ENCODE results near the gene PRMT5. TPM values are rescaled to one million over a fixed set of nuclear protein-coding genes. Genes with fewer than 3 reads are reported as not detected.
"Not testable (repeated sequence)": the region's sequence is repeated elsewhere in the genome, so short reads cannot be mapped to it uniquely, and the experiment has no call there.

PRMT5 gene
- total and polyA plus RNA-seq, 2 donors: 31.8 to 76.4 TPM

DNA sequence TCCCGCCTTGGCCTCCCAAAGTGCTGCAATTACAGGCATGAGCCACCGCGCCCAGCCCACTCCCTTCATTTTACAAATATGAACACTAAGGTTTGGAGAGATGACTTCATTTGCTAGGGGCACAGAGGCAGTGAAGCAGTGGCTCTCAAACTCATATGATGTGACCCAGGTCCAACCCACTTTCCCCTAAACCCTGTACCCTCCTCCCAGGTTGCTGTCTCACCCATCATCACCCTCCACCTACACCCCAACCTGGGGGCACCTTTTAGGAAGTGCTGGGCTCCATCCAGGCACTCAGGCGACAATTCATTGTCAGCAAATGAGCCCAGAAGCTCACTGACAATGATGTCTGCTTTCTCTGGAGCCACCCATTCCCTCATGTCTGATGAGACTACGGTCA, 5.4 kb downstream of the PRMT5 start:
- Histone ChIP-seq H3K9me3 (ENCODE audit: control insufficient read depth in 2 of 2, insufficient read depth in 1 of 2, low read length in 1 of 2) (no peaks in the 10 kb centered on the region), H3K27me3 (ENCODE audit: control insufficient read depth in 2 of 2, insufficient read depth in 1 of 2, low read length in 1 of 2) (no peaks in the 10 kb centered on the region), H3K36me3 (ENCODE audit: control insufficient read depth in 2 of 2, insufficient read depth in 2 of 2, low read length in 1 of 2) (peaks cover 27 to 65% of the 10 kb centered on the region in 2 donors), H3K4me3 (ENCODE audit: low read length in 2 of 2) (no peak overlapping the region), H3K4me1 (ENCODE audit: control insufficient read depth in 2 of 2, insufficient read depth in 2 of 2, low read length in 2 of 2) (peaks cover 14 to 22% of the 10 kb centered on the region in 2 donors), H3K27ac (ENCODE audit: low read depth in 1 of 2, low read length in 1 of 2) (no peak overlapping the region)
- over 99% methylated on average over 5 of the region's 5 CpGs for WGBS
- DNase-seq (ENCODE audit: low read depth in 6 of 9, low spot score in 9 of 9): no peak

DNA sequence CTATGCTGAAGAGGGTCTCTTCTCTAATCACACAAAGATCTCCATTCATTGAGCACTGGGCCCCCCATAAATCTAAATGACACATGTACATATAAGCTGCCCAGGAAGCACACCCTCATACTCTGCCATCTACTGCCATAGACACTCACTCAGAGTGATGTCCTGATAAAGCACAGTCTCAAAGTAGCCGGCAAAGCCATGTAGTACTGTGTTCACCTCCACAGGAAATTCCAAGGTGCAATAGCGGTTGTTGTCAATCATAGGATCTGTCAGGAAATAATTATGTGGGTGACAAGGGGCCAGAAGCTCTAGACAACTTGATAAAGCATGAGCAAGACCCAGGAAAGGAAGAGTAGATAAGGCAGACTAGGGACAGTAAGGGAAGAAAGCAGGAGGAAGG, 6.9 kb downstream of the PRMT5 start:
- peaks cover 27 to 63% of the 10 kb centered on the region in 2 donors for H3K36me3 ChIP-seq (ENCODE audit: control insufficient read depth in 2 of 2, insufficient read depth in 2 of 2, low read length in 1 of 2)
- H3K9me3 ChIP-seq (ENCODE audit: control insufficient read depth in 2 of 2, insufficient read depth in 1 of 2, low read length in 1 of 2): no peaks in the 10 kb centered on the region
- DNase-seq (ENCODE audit: low read depth in 6 of 9, low spot score in 9 of 9): no peak
- H3K27me3 ChIP-seq (ENCODE audit: control insufficient read depth in 2 of 2, insufficient read depth in 1 of 2, low read length in 1 of 2): no peaks in the 10 kb centered on the region
- WGBS: over 99% methylated on average over 2 of the region's 2 CpGs
- peaks cover 13 to 20% of the 10 kb centered on the region in 2 donors for H3K4me1 ChIP-seq (ENCODE audit: control insufficient read depth in 2 of 2, insufficient read depth in 2 of 2, low read length in 2 of 2)
- H3K4me3 ChIP-seq (ENCODE audit: low read length in 2 of 2): no peak overlapping the region
- no peak overlapping the region for H3K27ac ChIP-seq (ENCODE audit: low read depth in 1 of 2, low read length in 1 of 2)

DNA sequence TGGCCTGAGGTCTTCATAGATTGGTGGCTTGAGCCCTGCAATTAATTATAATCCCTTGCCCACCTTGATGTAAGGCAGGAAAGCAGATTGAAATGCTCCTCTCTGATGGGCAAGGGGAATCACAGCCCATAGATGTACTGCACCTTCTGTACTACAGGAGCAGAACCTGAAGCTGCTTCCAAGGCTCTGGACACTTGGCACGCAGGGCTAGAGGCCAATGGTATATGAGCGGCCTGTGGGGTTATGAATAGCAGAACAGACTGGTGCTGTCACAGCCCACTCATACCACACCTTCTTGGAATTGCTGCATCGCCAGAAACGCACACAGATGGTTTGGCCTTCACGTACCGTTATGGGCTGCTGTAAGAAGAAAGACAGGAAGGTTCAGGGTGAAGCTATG, 8.5 kb downstream of the PRMT5 start:
- Histone ChIP-seq H3K4me3 (ENCODE audit: low read length in 2 of 2) (no peak overlapping the region), H3K27me3 (ENCODE audit: control insufficient read depth in 2 of 2, insufficient read depth in 1 of 2, low read length in 1 of 2) (no peaks in the 10 kb centered on the region), H3K36me3 (ENCODE audit: control insufficient read depth in 2 of 2, insufficient read depth in 2 of 2, low read length in 1 of 2) (peaks cover 30 to 47% of the 10 kb centered on the region in 2 donors), H3K27ac (ENCODE audit: low read depth in 1 of 2, low read length in 1 of 2) (no peak overlapping the region), H3K9me3 (ENCODE audit: control insufficient read depth in 2 of 2, insufficient read depth in 1 of 2, low read length in 1 of 2) (no peaks in the 10 kb centered on the region), H3K4me1 (ENCODE audit: control insufficient read depth in 2 of 2, insufficient read depth in 2 of 2, low read length in 2 of 2) (peaks cover 13 to 19% of the 10 kb centered on the region in 2 donors)
- WGBS: 98% methylated on average over 6 of the region's 6 CpGs
- no peak for DNase-seq (ENCODE audit: low read depth in 6 of 9, low spot score in 9 of 9)

DNA sequence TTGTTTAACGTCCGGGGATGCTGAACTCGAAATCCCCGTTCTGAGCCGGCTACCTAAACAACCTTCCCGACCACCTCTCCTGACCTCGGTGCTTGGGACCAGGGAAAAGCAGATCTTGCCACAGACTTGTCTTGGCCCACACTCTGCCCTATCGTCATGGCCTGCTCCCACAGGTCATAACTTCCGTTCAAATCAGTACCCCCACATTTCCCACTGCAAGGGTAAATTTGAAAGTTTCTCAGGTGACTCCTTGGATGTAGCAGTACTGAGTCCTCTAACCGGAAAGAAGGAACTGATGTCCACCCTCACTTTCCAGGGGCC, 9.6 kb downstream of the PRMT5 start:
- Histone ChIP-seq H3K27ac (ENCODE audit: low read depth in 1 of 2, low read length in 1 of 2) (peak overlapping the region; percentile 88 to 92), H3K4me3 (ENCODE audit: low read length in 2 of 2) (peak overlapping the region; percentile 43 to 74), H3K27me3 (ENCODE audit: control insufficient read depth in 2 of 2, insufficient read depth in 1 of 2, low read length in 1 of 2) (no peaks in the 10 kb centered on the region), H3K4me1 (ENCODE audit: control insufficient read depth in 2 of 2, insufficient read depth in 2 of 2, low read length in 2 of 2) (peaks cover 13 to 19% of the 10 kb centered on the region in 2 donors), H3K9me3 (ENCODE audit: control insufficient read depth in 2 of 2, insufficient read depth in 1 of 2, low read length in 1 of 2) (no peaks in the 10 kb centered on the region), H3K36me3 (ENCODE audit: control insufficient read depth in 2 of 2, insufficient read depth in 2 of 2, low read length in 1 of 2) (peaks cover 28 to 44% of the 10 kb centered on the region in 2 donors)
- DNase-seq (ENCODE audit: low read depth in 6 of 9, low spot score in 9 of 9): no peak
- WGBS: 12% methylated on average over 10 of the region's 10 CpGs

DNA sequence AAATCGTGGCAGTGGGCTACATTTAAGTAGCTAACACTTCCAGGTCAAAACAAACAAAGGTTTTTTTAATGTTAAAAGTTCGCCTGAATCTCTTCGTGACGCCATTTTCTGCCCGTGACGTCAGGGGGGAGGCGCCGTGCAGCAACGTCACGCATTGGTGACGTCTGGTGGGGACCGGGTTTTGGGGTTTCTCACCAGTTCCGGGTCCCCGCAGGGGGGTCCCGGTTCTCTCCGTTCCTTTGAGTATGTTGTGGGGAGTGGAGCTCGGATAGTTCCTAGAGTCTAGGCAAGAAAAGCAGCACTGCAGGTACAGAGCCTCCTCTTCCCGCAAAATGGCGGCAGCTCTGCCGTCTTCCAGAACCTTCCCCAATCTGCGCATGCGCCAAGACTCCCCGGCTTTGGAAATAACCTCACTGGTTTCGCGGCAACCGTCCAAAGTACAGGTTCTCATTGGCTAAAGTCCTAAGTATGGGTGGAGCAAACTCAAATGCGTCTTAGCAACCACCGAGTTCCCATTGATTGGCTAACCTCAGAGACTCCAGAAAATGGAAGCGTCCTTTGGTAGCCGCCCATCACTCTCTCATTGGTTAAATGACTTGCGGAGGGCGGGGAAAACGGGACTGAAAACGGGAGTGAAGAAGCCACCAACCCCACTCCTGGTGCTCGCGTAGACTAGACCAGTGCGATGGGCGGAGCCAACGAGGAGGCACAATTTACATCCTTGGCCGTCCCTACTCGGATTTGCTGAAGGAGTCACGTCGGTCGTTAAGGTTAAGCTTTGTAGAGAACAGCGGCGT, 10.2 kb downstream of the PRMT5 start, which contains the start of gene RBM23:
Gene RBM23 (minus strand): TSS at position 346 of the 797 bp plus-strand sequence.
- no peaks in the 10 kb centered on the region for H3K9me3 ChIP-seq (ENCODE audit: control insufficient read depth in 2 of 2, insufficient read depth in 1 of 2, low read length in 1 of 2)
- H3K4me3 ChIP-seq (ENCODE audit: low read length in 2 of 2): peak within 1 kb of the TSS; percentile 74 to 89
- H3K27ac ChIP-seq (ENCODE audit: low read depth in 1 of 2, low read length in 1 of 2): peak within 1 kb of the TSS; percentile 98
- WGBS: under 1% methylated on average over 46 of the region's 46 CpGs
- H3K36me3 ChIP-seq (ENCODE audit: control insufficient read depth in 2 of 2, insufficient read depth in 2 of 2, low read length in 1 of 2): peaks cover 23 to 42% of the 10 kb centered on the region in 2 donors
- DNase-seq (ENCODE audit: low read depth in 6 of 9, low spot score in 9 of 9): peak; percentile 99 to 100 (median 100)
- H3K27me3 ChIP-seq (ENCODE audit: control insufficient read depth in 2 of 2, insufficient read depth in 1 of 2, low read length in 1 of 2): no peaks in the 10 kb centered on the region
- peaks cover 13 to 19% of the 10 kb centered on the region in 2 donors for H3K4me1 ChIP-seq (ENCODE audit: control insufficient read depth in 2 of 2, insufficient read depth in 2 of 2, low read length in 2 of 2)

DNA sequence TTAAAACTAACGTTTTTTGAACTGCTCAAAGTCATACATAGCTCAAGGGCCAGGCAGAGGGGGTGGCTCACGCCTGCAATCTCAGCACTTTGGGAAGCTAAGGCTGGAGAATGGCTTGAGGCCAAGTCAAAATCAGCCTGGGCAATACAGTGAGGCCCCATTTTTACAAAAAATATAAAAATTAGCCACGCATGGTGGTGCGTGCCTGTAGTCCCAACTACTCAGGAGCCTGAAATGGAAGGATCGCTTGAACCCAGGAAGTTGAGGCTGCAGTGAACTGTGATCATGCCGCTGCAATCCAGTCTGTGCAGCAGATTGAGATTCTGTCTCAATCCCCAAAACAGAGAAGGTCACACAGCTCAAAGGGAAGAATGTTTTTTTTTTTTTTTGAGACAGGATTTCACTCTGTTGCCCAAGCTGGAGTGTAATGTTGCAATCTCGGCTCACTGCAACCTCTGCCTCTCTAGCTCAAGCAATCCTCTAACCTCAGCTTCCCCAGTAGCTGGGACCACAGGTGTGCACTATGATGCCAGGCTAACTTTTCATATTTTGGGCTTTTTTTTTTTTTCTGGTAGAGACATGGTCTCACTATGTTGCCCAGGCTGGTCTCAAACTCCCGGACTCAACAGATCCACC, 13.2 kb downstream of the PRMT5 start:
- Histone ChIP-seq H3K27ac (ENCODE audit: low read depth in 1 of 2, low read length in 1 of 2) (no peak overlapping the region), H3K27me3 (ENCODE audit: control insufficient read depth in 2 of 2, insufficient read depth in 1 of 2, low read length in 1 of 2) (no peaks in the 10 kb centered on the region), H3K9me3 (ENCODE audit: control insufficient read depth in 2 of 2, insufficient read depth in 1 of 2, low read length in 1 of 2) (no peaks in the 10 kb centered on the region), H3K36me3 (ENCODE audit: control insufficient read depth in 2 of 2, insufficient read depth in 2 of 2, low read length in 1 of 2) (peaks cover 11 to 27% of the 10 kb centered on the region in 2 donors), H3K4me3 (ENCODE audit: low read length in 2 of 2) (no peak overlapping the region), H3K4me1 (ENCODE audit: control insufficient read depth in 2 of 2, insufficient read depth in 2 of 2, low read length in 2 of 2) (peaks cover 13 to 19% of the 10 kb centered on the region in 2 donors)
- 94% methylated on average over 8 of the region's 8 CpGs for WGBS
- no peak for DNase-seq (ENCODE audit: low read depth in 6 of 9, low spot score in 9 of 9)

DNA sequence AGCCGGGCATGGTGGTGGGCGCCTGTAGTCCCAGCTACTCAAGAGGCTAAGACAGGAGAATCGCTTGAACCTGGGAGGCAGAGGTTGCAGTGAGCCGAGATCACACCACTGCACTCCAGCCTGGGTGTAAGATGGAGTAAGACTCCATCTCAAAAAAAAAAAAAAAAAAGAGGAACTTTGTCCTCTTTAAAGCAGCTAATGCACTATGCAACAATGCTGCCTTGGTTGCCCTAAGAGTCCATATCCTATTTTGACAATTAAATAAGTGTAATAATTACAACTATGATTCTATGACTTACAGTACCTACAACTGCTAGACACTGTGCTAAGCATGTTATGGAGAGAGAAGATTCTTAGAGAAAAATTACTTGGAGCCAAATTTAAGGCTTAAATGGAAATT, 14.3 kb downstream of the PRMT5 start:
- H3K9me3 ChIP-seq (ENCODE audit: control insufficient read depth in 2 of 2, insufficient read depth in 1 of 2, low read length in 1 of 2); DNase-seq (ENCODE audit: low read depth in 6 of 9, low spot score in 9 of 9); H3K27ac ChIP-seq (ENCODE audit: low read depth in 1 of 2, low read length in 1 of 2); H3K4me3 ChIP-seq (ENCODE audit: low read length in 2 of 2); H3K27me3 ChIP-seq (ENCODE audit: control insufficient read depth in 2 of 2, insufficient read depth in 1 of 2, low read length in 1 of 2): not testable (repeated sequence)
- Histone ChIP-seq H3K4me1 (ENCODE audit: control insufficient read depth in 2 of 2, insufficient read depth in 2 of 2, low read length in 2 of 2) (peaks cover 12 to 15% of the 10 kb centered on the region in 2 donors), H3K36me3 (ENCODE audit: control insufficient read depth in 2 of 2, insufficient read depth in 2 of 2, low read length in 1 of 2) (peaks cover 16 to 27% of the 10 kb centered on the region in 2 donors)
- WGBS: 97% methylated on average over 4 of the region's 4 CpGs

DNA sequence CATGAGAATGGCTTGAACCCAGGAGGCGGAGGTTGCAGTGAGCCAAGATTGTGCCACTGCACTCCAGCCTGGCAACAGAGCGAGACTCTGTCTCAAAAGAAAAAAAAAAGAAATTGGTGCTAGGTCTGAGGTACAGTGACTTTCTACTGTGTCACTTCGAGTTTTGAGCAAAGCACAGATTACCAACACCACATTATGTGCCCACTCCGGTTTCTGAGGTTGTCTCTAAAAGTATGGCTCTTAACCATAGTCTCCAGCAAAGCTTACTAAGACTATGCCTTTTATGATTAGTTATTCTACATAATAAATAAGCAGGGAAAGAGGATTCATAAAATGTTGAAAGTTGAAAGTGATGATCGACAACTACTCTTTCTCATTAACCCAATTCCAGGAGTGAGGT, 18.3 kb downstream of the PRMT5 start:
- no peak for DNase-seq (ENCODE audit: low read depth in 6 of 9, low spot score in 9 of 9)
- Histone ChIP-seq H3K4me1 (ENCODE audit: control insufficient read depth in 2 of 2, insufficient read depth in 2 of 2, low read length in 2 of 2) (no peaks in the 10 kb centered on the region), H3K36me3 (ENCODE audit: control insufficient read depth in 2 of 2, insufficient read depth in 2 of 2, low read length in 1 of 2) (peaks cover 45 to 64% of the 10 kb centered on the region in 2 donors), H3K4me3 (ENCODE audit: low read length in 2 of 2) (no peak overlapping the region), H3K27me3 (ENCODE audit: control insufficient read depth in 2 of 2, insufficient read depth in 1 of 2, low read length in 1 of 2) (no peaks in the 10 kb centered on the region), H3K9me3 (ENCODE audit: control insufficient read depth in 2 of 2, insufficient read depth in 1 of 2, low read length in 1 of 2) (no peaks in the 10 kb centered on the region), H3K27ac (ENCODE audit: low read depth in 1 of 2, low read length in 1 of 2) (no peak overlapping the region)
- 98% methylated on average over 5 of the region's 5 CpGs for WGBS

DNA sequence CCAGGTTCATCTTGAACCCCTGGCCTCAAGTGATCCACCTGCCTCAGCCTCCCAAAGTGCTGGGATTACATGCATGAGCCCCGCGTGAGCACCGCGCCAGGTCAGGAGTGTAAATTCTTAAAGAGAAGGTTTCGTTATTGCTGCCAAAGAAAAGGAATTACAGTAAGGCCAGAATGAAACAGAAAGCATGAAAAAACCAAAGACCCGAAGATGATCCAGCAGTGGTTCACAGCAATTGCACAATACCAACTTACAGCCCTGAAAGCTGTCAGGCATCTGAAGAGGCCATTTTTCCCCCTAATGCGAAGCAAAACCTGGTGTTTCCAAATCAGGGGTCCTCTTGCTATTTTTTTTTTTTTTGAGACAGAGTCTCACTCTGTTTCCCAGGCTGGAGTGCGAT, 20.6 kb downstream of the PRMT5 start:
- Histone ChIP-seq H3K36me3 (ENCODE audit: control insufficient read depth in 2 of 2, insufficient read depth in 2 of 2, low read length in 1 of 2) (peaks cover 65 to 80% of the 10 kb centered on the region in 2 donors), H3K4me1 (ENCODE audit: control insufficient read depth in 2 of 2, insufficient read depth in 2 of 2, low read length in 2 of 2) (no peaks in the 10 kb centered on the region), H3K9me3 (ENCODE audit: control insufficient read depth in 2 of 2, insufficient read depth in 1 of 2, low read length in 1 of 2) (no peaks in the 10 kb centered on the region), H3K27ac (ENCODE audit: low read depth in 1 of 2, low read length in 1 of 2) (peak overlapping the region in 1 of 2 donors; percentile 31), H3K27me3 (ENCODE audit: control insufficient read depth in 2 of 2, insufficient read depth in 1 of 2, low read length in 1 of 2) (no peaks in the 10 kb centered on the region), H3K4me3 (ENCODE audit: low read length in 2 of 2) (no peak overlapping the region)
- 96% methylated on average over 8 of the region's 8 CpGs for WGBS
- DNase-seq (ENCODE audit: low read depth in 6 of 9, low spot score in 9 of 9): no peak
